HG03025 (cell line): ENCODE data around the gene SNX14.
"Not testable (repeated sequence)": the region's sequence is repeated elsewhere in the genome, so short reads cannot be mapped to it uniquely, and the experiment has no call there.

Experiments
- ATAC-seq: cut with Tn5 transposase; IDR thresholded peaks from one replicate; pipeline ENCODE4 v1.9.1; 2021; ENCODE audit warnings: mild to moderate bottlenecking, moderate library complexity; ENCODE audit not compliant: unreplicated experiment, low FRiP score

SNX14 gene

GRCh38 chr6:85585741-85586140 lies 7.9 kb downstream of the SNX14 start:
- ATAC-seq, result no peak

- not testable (repeated sequence) for ATAC-seq
Observed at GRCh38 chr6:85582832-85583231, 10.8 kb downstream of the SNX14 start.

GRCh38 chr6:85581572-85581971 lies 12.1 kb downstream of the SNX14 start:
- no peak for ATAC-seq

- ATAC-seq, result no peak
Observed at GRCh38 chr6:85580878-85581267, 12.8 kb downstream of the SNX14 start.

GRCh38 chr6:85580118-85580877 lies 13.4 kb downstream of the SNX14 start:
- ATAC-seq, result no peak

GRCh38 chr6:85579581-85579980 lies 14.1 kb downstream of the SNX14 start:
- no peak for ATAC-seq

GRCh38 chr6:85576476-85576875 lies 17.2 kb downstream of the SNX14 start:
- no peak for ATAC-seq

- ATAC-seq, result no peak
Observed at GRCh38 chr6:85574932-85575598, 18.6 kb downstream of the SNX14 start.

GRCh38 chr6:85569323-85569722 lies 24.3 kb downstream of the SNX14 start:
- ATAC-seq, result no peak

GRCh38 chr6:85568411-85568810 lies 25.2 kb downstream of the SNX14 start:
- no peak for ATAC-seq

GRCh38 chr6:85565736-85566135 lies 27.9 kb downstream of the SNX14 start:
- ATAC-seq, result no peak

GRCh38 chr6:85564223-85564622 lies 29.4 kb downstream of the SNX14 start:
- not testable (repeated sequence) for ATAC-seq

GRCh38 chr6:85561750-85562357 lies 31.8 kb downstream of the SNX14 start:
- ATAC-seq, result no peak

- ATAC-seq, result no peak
Observed at GRCh38 chr6:85556992-85557668, 36.5 kb downstream of the SNX14 start.

- no peak for ATAC-seq
Observed at GRCh38 chr6:85552652-85553051, 41.0 kb downstream of the SNX14 start.

GRCh38 chr6:85551264-85551663 lies 42.4 kb downstream of the SNX14 start:
- ATAC-seq, result no peak

- ATAC-seq, result no peak
Observed at GRCh38 chr6:85547719-85548118, 45.9 kb downstream of the SNX14 start.

GRCh38 chr6:85544776-85545175 lies 48.9 kb downstream of the SNX14 start:
- no peak for ATAC-seq

GRCh38 chr6:85537055-85537494 lies 56.6 kb downstream of the SNX14 start:
- no peak for ATAC-seq

GRCh38 chr6:85524281-85524680 lies 69.4 kb downstream of the SNX14 start:
- ATAC-seq, result not testable (repeated sequence)

- no peak for ATAC-seq
Observed at GRCh38 chr6:85516168-85516567, 77.5 kb downstream of the SNX14 start.
